HEK293 (cell line): ENCODE results near the gene SERINC5.

Source experiments
- CTCF ChIA-PET: fragments of 350-600 bp; formaldehyde crosslinking; extraction: SDS; loops from one replicate; lab custom pipeline; 2021; ENCODE audit warnings: antibody characterized with exemption; lab: Yijun Ruan, JAX
- POLR2A ChIA-PET: fragments of 300-600 bp; formaldehyde crosslinking; extraction: SDS; loops from one replicate; lab custom pipeline; 2020; ENCODE audit warnings: antibody characterized with exemption, inconsistent platforms; lab: Yijun Ruan, JAX
- H3K27ac ChIP-seq: fragments of 200-500 bp; sonication (Bioruptor generic); 2 replicates; pipeline ENCODE4 v1.5.1; 2014; ENCODE audit warnings: low read depth, low read length, control low read depth, inconsistent platforms; ENCODE audit errors: extremely low read depth
- H3K36me3 ChIP-seq, 2 experiments: fragments of 200-500 bp in 1 of 2; sonication (Bioruptor generic) in 1 of 2; 1 replicate in 1 of 2; 2 replicates in 1 of 2; pipeline ENCODE4 v1.5.1; 2014 to 2017; ENCODE audit warnings: inconsistent platforms in 2 of 2, low read length in 2 of 2; ENCODE audit not compliant: control insufficient read depth in 2 of 2, insufficient read depth in 1 of 2
- H3K4me1 ChIP-seq: fragments of 200-500 bp; sonication (Bioruptor generic); 2 replicates; pipeline ENCODE4 v1.5.1; 2014; ENCODE audit warnings: mild to moderate bottlenecking, low read length, inconsistent platforms; ENCODE audit not compliant: control insufficient read depth, insufficient read depth
- H3K4me3 ChIP-seq: 2 replicates; pipeline ENCODE4 v1.5.1; 2011; ENCODE audit warnings: low read depth, mild to moderate bottlenecking, control low read depth, low read length, moderate library complexity
- H3K9me3 ChIP-seq: fragments of 200-500 bp; sonication (Bioruptor generic); 2 replicates; pipeline ENCODE4 v1.5.1; 2014; ENCODE audit warnings: low read depth, low read length, inconsistent platforms; ENCODE audit not compliant: control insufficient read depth, insufficient read depth
- GFI1B ChIP-seq: fragments of 450-650 bp; formaldehyde crosslinking; IDR thresholded peaks from 2 replicates; pipeline ENCODE4 v1.5.1; 2016; ENCODE audit warnings: missing biosample characterization, missing genetic modification characterization
- GLI4 ChIP-seq: fragments of 450-650 bp; formaldehyde crosslinking; IDR thresholded peaks from 2 replicates; pipeline ENCODE4 v1.5.1; 2016; ENCODE audit warnings: missing biosample characterization, missing genetic modification characterization
- REPIN1 ChIP-seq: fragments of 450-650 bp; formaldehyde crosslinking; IDR thresholded peaks from 2 replicates; pipeline ENCODE4 v1.5.1; 2017; ENCODE audit warnings: missing biosample characterization, missing genetic modification characterization, low read depth
- ZBTB17 ChIP-seq: fragments of 450-650 bp; formaldehyde crosslinking; IDR thresholded peaks from 2 replicates; pipeline ENCODE4 v1.5.1; 2016; ENCODE audit warnings: missing biosample characterization, missing genetic modification characterization
- ZNF610 ChIP-seq: fragments of 450-650 bp; formaldehyde crosslinking; IDR thresholded peaks from 2 replicates; pipeline ENCODE4 v1.5.1; 2016; ENCODE audit warnings: missing biosample characterization, missing genetic modification characterization, borderline replicate concordance
- ZSCAN16 ChIP-seq: fragments of 450-650 bp; formaldehyde crosslinking; IDR thresholded peaks from 2 replicates; pipeline ENCODE4 v1.5.1; 2016; ENCODE audit warnings: missing biosample characterization, missing genetic modification characterization
- TF ChIP-seq, protein P1 (sequence below): fragments of 450-650 bp; formaldehyde crosslinking; IDR thresholded peaks from 2 replicates; pipeline ENCODE4 v1.5.1; 2016; ENCODE audit warnings: missing biosample characterization, missing genetic modification characterization, borderline replicate concordance
- TF ChIP-seq, protein P2 (sequence below): fragments of 450-650 bp; formaldehyde crosslinking; IDR thresholded peaks from 2 replicates; pipeline ENCODE4 v1.5.1; 2016; ENCODE audit warnings: missing biosample characterization, missing genetic modification characterization
- TF ChIP-seq, protein P3 (sequence below): fragments of 450-650 bp; formaldehyde crosslinking; conservative IDR thresholded peaks from 2 replicates; pipeline ENCODE4 v1.5.1; 2016; ENCODE audit warnings: low read depth, missing biosample characterization, missing genetic modification characterization

SERINC5 gene

DNA sequence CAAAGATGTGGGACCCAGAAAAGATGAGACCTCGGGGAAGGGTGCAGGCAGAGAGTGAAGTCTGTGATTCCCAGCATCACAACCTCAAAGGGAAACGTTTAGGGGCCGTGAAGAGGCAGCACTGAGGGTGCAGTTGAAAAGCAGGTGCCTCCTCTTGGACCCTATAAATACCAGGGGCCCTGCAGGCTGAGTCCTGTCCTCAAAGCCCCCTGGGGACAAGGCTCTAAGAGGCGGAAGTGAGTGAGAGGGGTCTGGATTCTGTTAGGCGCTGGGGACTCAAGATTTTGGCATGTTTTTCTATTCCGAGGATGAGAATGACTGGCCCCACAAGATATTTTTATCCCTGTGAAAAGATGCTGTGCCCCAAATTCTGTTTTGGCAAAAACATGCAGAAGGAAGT lies 112.9 kb downstream of the SERINC5 start:
- Histone ChIP-seq H3K4me3 (no peak overlapping the region), H3K36me3 (no peaks in the 10 kb centered on the region), H3K9me3 (no peaks in the 10 kb centered on the region), H3K4me1 (no peaks in the 10 kb centered on the region), H3K27ac (no peak overlapping the region)
- no peak for TF ChIP-seq GLI4 (tag by site-specific recombination)
- ChIA-PET CTCF (no interaction called here), POLR2A (no interaction called here)

DNA sequence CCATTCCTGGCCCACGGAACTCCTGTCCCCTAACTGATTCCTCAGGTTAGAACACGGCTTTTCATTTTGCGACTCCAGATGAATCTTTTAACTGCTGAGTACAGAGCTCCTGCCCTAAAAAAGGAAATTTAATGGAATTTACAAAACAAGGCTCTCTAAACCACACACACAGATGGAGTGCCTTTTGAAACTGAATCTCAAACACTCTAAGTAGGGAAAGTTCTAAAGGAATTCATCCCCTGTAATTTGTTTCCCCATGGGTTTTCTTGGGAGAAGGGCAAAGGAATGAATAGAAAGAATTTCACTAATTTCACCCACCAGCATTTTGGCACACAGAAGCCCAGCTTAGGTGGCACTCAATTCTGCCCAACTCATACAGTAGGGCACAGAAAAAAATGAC lies 114.2 kb downstream of the SERINC5 start:
- Histone ChIP-seq H3K36me3 (no peaks in the 10 kb centered on the region; a peak in 1 of 3 replicates), H3K27ac (no peak overlapping the region), H3K4me1 (no peaks in the 10 kb centered on the region), H3K9me3 (no peaks in the 10 kb centered on the region), H3K4me3 (no peak overlapping the region)
- TF ChIP-seq GFI1B (no peak), REPIN1 (tag by site-specific recombination) (no peak), ZNF610 (tag by site-specific recombination) (no peak)
- ChIA-PET POLR2A (no interaction called here), CTCF (interaction anchor here (0.6 kb wide), 2 partner anchors 105 to 216 kb away, joined by 3 read pairs; no protein-coding TSS in a partner anchor)

DNA sequence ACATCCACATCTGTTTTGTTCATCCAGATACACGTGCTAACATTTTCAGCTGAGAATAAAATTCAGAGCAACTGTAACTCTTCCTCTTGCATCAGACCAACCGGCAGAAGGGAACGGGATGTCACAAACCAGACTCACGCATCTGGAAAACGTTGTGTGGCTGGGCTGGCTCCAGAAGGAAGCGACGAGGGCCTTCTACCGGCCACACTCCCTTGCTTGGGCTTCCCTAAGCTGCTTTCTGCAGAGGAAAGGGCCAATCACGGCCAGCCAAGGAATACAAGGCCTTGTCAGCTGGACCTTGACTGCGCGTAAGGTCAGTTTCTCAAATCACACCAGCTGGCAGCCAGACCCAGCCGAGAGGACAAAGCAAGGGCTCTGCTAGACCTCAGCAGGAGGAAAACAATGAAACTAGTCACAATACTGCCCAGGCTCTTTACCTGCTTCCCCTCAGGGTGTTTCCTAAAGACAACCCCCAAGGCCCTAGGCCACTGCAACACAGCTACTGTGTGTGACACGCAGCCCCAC lies 114.6 kb downstream of the SERINC5 start:
- H3K36me3 ChIP-seq = no peaks in the 10 kb centered on the region; a peak in 1 of 3 replicates
- H3K4me3 ChIP-seq = no peak overlapping the region
- H3K27ac ChIP-seq = no peak overlapping the region
- TF ChIP-seq, protein P1, sequence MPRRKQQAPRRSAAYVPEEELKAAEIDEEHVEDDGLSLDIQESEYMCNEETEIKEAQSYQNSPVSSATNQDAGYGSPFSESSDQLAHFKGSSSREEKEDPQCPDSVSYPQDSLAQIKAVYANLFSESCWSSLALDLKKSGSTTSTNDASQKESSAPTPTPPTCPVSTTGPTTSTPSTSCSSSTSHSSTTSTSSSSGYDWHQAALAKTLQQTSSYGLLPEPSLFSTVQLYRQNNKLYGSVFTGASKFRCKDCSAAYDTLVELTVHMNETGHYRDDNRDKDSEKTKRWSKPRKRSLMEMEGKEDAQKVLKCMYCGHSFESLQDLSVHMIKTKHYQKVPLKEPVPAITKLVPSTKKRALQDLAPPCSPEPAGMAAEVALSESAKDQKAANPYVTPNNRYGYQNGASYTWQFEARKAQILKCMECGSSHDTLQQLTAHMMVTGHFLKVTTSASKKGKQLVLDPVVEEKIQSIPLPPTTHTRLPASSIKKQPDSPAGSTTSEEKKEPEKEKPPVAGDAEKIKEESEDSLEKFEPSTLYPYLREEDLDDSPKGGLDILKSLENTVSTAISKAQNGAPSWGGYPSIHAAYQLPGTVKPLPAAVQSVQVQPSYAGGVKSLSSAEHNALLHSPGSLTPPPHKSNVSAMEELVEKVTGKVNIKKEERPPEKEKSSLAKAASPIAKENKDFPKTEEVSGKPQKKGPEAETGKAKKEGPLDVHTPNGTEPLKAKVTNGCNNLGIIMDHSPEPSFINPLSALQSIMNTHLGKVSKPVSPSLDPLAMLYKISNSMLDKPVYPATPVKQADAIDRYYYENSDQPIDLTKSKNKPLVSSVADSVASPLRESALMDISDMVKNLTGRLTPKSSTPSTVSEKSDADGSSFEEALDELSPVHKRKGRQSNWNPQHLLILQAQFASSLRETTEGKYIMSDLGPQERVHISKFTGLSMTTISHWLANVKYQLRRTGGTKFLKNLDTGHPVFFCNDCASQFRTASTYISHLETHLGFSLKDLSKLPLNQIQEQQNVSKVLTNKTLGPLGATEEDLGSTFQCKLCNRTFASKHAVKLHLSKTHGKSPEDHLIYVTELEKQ = no peak
- TF ChIP-seq, protein P2, sequence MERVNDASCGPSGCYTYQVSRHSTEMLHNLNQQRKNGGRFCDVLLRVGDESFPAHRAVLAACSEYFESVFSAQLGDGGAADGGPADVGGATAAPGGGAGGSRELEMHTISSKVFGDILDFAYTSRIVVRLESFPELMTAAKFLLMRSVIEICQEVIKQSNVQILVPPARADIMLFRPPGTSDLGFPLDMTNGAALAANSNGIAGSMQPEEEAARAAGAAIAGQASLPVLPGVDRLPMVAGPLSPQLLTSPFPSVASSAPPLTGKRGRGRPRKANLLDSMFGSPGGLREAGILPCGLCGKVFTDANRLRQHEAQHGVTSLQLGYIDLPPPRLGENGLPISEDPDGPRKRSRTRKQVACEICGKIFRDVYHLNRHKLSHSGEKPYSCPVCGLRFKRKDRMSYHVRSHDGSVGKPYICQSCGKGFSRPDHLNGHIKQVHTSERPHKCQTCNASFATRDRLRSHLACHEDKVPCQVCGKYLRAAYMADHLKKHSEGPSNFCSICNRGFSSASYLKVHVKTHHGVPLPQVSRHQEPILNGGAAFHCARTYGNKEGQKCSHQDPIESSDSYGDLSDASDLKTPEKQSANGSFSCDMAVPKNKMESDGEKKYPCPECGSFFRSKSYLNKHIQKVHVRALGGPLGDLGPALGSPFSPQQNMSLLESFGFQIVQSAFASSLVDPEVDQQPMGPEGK (tag by site-specific recombination) = no peak
- TF ChIP-seq, protein P3, sequence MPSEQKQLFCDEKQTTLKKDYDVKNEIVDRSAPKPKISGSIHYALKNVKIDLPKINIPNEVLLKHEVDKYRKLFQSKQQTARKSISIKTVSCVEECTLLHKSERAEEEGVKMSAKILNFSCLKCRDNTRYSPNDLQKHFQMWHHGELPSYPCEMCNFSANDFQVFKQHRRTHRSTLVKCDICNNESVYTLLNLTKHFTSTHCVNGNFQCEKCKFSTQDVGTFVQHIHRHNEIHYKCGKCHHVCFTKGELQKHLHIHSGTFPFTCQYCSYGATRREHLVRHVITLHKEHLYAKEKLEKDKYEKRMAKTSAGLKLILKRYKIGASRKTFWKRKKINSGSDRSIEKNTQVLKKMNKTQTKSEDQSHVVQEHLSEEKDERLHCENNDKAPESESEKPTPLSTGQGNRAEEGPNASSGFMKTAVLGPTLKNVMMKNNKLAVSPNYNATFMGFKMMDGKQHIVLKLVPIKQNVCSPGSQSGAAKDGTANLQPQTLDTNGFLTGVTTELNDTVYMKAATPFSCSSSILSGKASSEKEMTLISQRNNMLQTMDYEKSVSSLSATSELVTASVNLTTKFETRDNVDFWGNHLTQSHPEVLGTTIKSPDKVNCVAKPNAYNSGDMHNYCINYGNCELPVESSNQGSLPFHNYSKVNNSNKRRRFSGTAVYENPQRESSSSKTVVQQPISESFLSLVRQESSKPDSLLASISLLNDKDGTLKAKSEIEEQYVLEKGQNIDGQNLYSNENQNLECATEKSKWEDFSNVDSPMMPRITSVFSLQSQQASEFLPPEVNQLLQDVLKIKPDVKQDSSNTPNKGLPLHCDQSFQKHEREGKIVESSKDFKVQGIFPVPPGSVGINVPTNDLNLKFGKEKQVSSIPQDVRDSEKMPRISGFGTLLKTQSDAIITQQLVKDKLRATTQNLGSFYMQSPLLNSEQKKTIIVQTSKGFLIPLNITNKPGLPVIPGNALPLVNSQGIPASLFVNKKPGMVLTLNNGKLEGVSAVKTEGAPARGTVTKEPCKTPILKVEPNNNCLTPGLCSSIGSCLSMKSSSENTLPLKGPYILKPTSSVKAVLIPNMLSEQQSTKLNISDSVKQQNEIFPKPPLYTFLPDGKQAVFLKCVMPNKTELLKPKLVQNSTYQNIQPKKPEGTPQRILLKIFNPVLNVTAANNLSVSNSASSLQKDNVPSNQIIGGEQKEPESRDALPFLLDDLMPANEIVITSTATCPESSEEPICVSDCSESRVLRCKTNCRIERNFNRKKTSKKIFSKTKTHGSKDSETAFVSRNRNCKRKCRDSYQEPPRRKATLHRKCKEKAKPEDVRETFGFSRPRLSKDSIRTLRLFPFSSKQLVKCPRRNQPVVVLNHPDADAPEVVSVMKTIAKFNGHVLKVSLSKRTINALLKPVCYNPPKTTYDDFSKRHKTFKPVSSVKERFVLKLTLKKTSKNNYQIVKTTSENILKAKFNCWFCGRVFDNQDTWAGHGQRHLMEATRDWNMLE (tag by site-specific recombination) = no peak
- TF ChIP-seq ZBTB17 (tag by site-specific recombination) = no peak
- TF ChIP-seq ZSCAN16 = no peak
- H3K4me1 ChIP-seq = no peaks in the 10 kb centered on the region
- ChIA-PET CTCF (no interaction called here), POLR2A (no interaction called here)
- H3K9me3 ChIP-seq = no peaks in the 10 kb centered on the region
